ENCODE results near the gene RCOR3.
"Not testable (repeated sequence)": the region's sequence is repeated elsewhere in the genome, so short reads cannot be mapped to it uniquely, and the experiment has no call there.

DNA sequence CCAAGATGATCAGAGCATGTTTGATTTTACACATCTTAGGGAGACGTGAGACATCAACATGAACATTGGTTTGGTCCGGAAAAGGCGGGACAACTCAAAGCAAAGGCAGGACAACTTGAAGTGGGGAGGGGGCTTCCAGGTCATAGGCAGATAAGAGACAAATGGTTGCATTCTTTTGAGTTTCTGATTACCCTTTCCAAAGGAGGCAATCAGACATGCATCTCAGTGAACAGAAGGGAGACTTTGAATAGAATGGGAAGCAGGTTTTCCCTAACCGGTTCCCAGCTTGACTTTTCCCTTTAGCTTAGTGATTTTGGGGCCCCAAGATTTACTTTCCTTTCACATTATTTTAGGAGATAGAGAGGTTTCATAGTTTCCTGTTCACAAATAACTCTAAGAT is 12.6 kb upstream of the RCOR3 start:
- TF ChIP-seq POLR2A, POLR2AphosphoS5 (IDR thresholded peaks at IDR 0.05; ENCODE audit: low read depth, low read length): not testable (repeated sequence)
